ENCODE data around the gene RAB39A. TPM values are rescaled to one million over a fixed set of nuclear protein-coding genes. Genes with fewer than 3 reads are reported as not detected.
"Not testable (repeated sequence)": the region's sequence is repeated elsewhere in the genome, so short reads cannot be mapped to it uniquely, and the experiment has no call there.

The RAB39A gene
- total and polyA plus RNA-seq, 8 donors = 0.80 to 5.6 (median 1.1) TPM

DNA sequence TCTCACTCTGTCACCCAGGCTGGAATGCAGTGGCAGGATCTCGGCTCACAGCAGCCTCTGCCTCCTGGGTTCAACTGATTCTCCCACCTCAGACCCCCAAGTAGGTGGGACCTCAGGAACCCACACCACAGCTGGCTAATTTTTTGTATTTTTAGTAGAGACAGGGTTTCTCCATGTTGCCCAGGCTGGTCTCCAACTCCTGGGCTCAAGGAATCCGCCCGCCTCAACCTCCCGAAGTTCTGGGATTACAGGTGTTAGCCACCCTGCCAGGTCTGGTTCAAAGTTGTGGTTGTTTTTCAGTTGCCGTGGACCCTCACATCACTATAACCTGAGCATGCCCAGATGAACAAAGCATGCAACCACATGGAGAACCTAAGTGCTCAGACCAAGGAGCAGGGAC is 13.0 kb upstream of the RAB39A start:
- intact Hi-C loops (cut with DNase I) = no loop called here
- Histone ChIP-seq H3K27ac (no peak overlapping the region), H3K4me1 (no peaks in the 10 kb centered on the region), H3K27me3 (peaks cover 0 to 10% of the 10 kb centered on the region in 2 donors), H3K4me3 (no peak overlapping the region), H3K9me3 (no peaks in the 10 kb centered on the region), H3K36me3 (no peaks in the 10 kb centered on the region)
- no peak for ATAC-seq
- no peak for DNase-seq
- TF ChIP-seq CTCF (IDR thresholded peaks at IDR 0.05) = no peak

DNA sequence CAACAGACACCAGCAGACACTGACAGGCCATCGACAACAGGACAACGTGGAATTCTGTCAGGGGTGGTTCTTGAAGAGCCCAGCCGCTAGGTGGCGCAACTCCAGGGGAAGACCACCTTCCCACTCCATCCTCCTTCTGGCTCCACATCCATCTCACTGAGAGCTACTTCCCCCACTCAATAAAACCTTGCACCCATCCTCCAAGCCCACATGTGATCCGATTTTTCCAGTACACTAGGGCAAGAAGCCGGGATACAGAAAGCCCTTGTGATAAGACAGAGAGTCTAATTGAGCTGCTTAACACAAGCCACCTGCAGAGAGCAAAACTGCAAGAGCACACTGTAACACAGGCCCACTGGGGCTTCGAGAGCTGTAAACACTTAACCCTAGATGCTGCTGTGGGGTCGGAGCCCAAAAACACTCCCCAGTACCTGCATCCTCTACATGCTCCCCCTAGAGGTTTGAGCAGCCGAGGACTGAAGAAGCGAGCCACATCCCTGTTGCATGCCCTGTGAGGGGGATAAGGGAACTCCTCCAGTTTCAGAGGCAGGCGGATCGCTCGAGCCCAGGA is 11.5 kb upstream of the RAB39A start:
- ATAC-seq (peak; percentile 41), DNase-seq (peak in 1 of 4 donors; percentile 81)
- no peak overlapping the region for H3K4me3 ChIP-seq
- peaks cover 0 to 17% of the 10 kb centered on the region in 2 donors for H3K27me3 ChIP-seq
- intact Hi-C loops (cut with DNase I) = no loop called here
- no peak overlapping the region for H3K27ac ChIP-seq
- no peaks in the 10 kb centered on the region for H3K36me3 ChIP-seq
- TF ChIP-seq CTCF (IDR thresholded peaks at IDR 0.05) = peak; percentile 55 to 65
- no peaks in the 10 kb centered on the region for H3K9me3 ChIP-seq
- H3K4me1 ChIP-seq = no peaks in the 10 kb centered on the region

GRCh38 chr11:107921997-107922396 is 6.3 kb upstream of the RAB39A start:
- Histone ChIP-seq H3K9me3 (no peaks in the 10 kb centered on the region), H3K27ac (no peak overlapping the region), H3K27me3 (peaks cover 0 to 19% of the 10 kb centered on the region in 2 donors), H3K36me3 (no peaks in the 10 kb centered on the region), H3K4me3 (no peak overlapping the region), H3K4me1 (no peaks in the 10 kb centered on the region)
- ATAC-seq = no peak
- DNase-seq = no peak
- intact Hi-C loops (cut with DNase I) = no loop called here
- no peak for TF ChIP-seq CTCF (IDR thresholded peaks at IDR 0.05)

GRCh38 chr11:107923519-107923918 is 4.7 kb upstream of the RAB39A start:
- H3K27ac ChIP-seq; H3K4me3 ChIP-seq; DNase-seq; H3K4me1 ChIP-seq; intact Hi-C loops (cut with DNase I); H3K36me3 ChIP-seq; H3K9me3 ChIP-seq; ATAC-seq: not testable (repeated sequence)
- peaks cover 0 to 31% of the 10 kb centered on the region in 2 donors for H3K27me3 ChIP-seq

GRCh38 chr11:107924306-107924705 is 3.9 kb upstream of the RAB39A start:
- intact Hi-C loops (cut with DNase I) = no loop called here
- TF ChIP-seq CTCF (IDR thresholded peaks at IDR 0.05) = no peak
- Histone ChIP-seq H3K27ac (no peak overlapping the region), H3K36me3 (no peaks in the 10 kb centered on the region), H3K4me1 (peaks cover 5 to 11% of the 10 kb centered on the region in 2 donors), H3K4me3 (no peak overlapping the region), H3K9me3 (no peaks in the 10 kb centered on the region), H3K27me3 (peaks cover 0 to 39% of the 10 kb centered on the region in 2 donors)
- ATAC-seq (no peak), DNase-seq (no peak)

- intact Hi-C loops (cut with DNase I) = no loop called here
- ATAC-seq = no peak
- H3K4me3 ChIP-seq = peak overlapping the region in 1 of 2 donors; percentile 61
Observed at GRCh38 chr11:107927559-107927958, 689 bp upstream of the RAB39A start.

More at GRCh38 chr11:107927559-107927958, 689 bp upstream of the RAB39A start:
- Histone ChIP-seq H3K27ac (no peak overlapping the region), H3K27me3 (peaks cover 7 to 51% of the 10 kb centered on the region in 2 donors), H3K4me1 (peaks cover 5 to 11% of the 10 kb centered on the region in 2 donors), H3K36me3 (no peaks in the 10 kb centered on the region), H3K9me3 (no peaks in the 10 kb centered on the region)
- DNase-seq = no peak
- TF ChIP-seq CTCF (IDR thresholded peaks at IDR 0.05) = no peak
